Epithelial cell of esophagus (primary cell): ENCODE measurements around the gene ATP11A.

Experiments
- DNase-seq: peaks from one replicate; pipeline ENCODE4 v3.0.0; 2010; ENCODE audit warnings: low read depth
- H3K4me3 ChIP-seq: 2 replicates; pipeline ENCODE4 v1.5.1; 2011; ENCODE audit warnings: mild to moderate bottlenecking, low read length, control low read depth
- CTCF ChIP-seq: IDR thresholded peaks from 2 replicates; pipeline ENCODE4 v1.5.1; 2011; ENCODE audit warnings: low read depth, mild to moderate bottlenecking, low read length, control low read depth, inconsistent platforms; ENCODE audit not compliant: insufficient read depth; ENCODE audit errors: missing control alignments

Gene ATP11A

GRCh38 chr13:112753833-112754232 lies 64.0 kb downstream of the ATP11A start:
- H3K4me3 ChIP-seq = no peak overlapping the region
- TF ChIP-seq CTCF = no peak
- no peak for DNase-seq

DNA sequence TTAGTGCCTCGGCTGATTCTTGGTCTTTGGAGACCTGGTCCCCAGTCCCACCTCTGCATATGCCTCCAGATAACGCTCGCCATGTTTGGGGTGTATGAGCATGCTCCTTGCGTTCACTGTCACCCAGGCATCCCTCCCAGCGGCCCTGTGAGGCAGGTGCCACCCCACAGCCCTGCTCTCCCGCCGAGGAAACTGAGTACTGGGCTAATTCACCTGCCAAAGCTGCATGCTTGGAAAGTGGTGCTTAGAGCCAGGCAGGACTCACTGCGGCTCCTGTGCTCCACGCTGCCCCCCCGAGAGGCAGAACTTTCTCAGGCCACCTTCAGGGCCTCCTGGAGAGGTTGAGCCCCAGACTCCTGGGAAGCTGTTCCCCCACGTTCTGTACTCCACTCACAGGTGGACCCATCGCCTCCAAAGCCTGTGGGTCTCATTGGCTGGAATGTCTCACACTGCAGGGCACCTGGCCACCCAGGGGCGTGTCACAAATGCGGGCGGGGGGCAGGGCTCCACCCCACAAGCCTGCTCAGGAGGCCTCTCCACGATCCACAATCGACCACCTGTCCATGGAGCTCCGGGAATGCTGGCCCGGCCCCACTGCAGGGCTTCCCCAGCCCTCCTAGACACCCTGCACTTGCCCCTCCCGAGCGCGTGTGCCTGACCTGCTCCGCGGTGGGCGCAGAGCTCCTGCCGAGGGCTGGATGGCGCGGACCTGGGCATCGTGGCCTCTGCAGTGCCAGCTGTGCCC lies 64.6 kb downstream of the ATP11A start:
- H3K4me3 ChIP-seq = no peak overlapping the region
- DNase-seq = no peak
- no peak for TF ChIP-seq CTCF

GRCh38 chr13:112755331-112755730 lies 65.5 kb downstream of the ATP11A start:
- no peak for DNase-seq
- no peak overlapping the region for H3K4me3 ChIP-seq
- no peak for TF ChIP-seq CTCF

DNA sequence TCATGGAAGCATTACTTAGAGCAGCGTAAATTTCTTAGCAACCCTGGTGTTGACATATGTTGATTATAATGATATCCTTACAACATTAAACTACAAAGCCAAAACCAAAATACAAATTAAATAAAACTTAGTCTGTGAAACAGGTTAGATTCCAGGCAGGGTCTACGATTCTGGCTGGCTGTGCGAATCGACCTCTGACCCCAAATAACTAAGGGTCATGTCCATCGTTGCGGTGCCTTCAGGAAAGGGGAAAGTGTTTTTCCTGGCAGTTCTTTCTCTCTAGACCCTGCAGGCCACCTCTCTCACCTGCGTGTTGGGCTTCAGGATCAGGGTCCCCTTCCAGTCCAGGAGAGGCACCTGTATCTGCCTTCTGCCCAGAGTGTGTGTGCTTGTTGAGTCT lies 66.2 kb downstream of the ATP11A start:
- TF ChIP-seq CTCF = no peak
- no peak for DNase-seq
- no peak overlapping the region for H3K4me3 ChIP-seq

- no peak for DNase-seq
- no peak for TF ChIP-seq CTCF
- H3K4me3 ChIP-seq = no peak overlapping the region
These were observed 66.7 kb downstream of the ATP11A start for GRCh38 chr13:112756511-112756966.

DNA sequence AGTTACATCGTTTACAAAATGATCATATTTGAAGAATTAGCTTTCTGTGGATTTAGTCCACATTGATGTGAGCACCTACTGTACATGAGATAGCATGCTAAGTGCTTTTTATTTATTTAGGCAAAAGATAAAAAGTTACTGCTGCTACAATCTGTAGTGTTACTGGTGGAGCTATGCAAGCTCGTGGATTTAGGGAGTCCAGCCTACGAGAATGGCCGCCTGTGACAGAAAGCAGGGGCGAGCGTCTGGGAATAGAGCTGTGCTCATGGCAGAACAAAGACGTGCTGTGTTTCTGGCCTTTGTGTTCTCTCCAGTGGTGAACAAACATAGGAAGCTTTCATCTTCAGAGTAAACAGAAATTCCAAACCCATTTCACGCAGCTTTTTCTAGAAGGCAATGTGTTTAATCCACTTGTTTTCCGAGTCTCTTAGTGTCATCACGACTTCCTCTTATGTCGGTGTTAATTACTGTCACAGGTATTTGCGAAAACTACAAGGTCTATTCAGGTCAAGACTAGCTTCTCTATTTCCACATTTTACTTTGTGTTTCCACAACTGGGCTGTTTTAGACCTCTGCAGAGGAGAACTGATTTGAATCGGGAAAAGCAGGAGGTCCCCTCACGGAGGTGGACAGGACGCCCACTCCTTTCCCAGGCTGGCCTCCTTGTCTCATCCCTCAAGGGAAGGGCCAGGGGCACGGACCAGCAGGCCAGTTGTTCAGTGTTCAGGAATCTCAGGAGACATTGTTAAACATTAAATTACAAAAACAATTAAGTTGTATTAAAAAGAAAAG lies 67.3 kb downstream of the ATP11A start:
- H3K4me3 ChIP-seq = no peak overlapping the region
- no peak for DNase-seq
- TF ChIP-seq CTCF = no peak
